Nucleus accumbens (tissue), 56 donors: Measurements from ENCODE around the gene ANKRD10.
"Not testable (repeated sequence)": the region's sequence is repeated elsewhere in the genome, so short reads cannot be mapped to it uniquely, and the experiment has no call there.

Source experiments
- DNase-seq, 56 donors: peaks; one replicate each; lab custom pipeline; 2025; lab: John Stamatoyannopoulos, UW

Gene ANKRD10

GRCh38 chr13:110915057-110915873 lies at the start of gene ANKRD10:
Gene ANKRD10, minus strand, starts transcription at chr13:110915069. Its CDS starts 135 bp downstream, at chr13:110914934.
- peak; percentile 86 to 100 (median 98) for DNase-seq

DNA sequence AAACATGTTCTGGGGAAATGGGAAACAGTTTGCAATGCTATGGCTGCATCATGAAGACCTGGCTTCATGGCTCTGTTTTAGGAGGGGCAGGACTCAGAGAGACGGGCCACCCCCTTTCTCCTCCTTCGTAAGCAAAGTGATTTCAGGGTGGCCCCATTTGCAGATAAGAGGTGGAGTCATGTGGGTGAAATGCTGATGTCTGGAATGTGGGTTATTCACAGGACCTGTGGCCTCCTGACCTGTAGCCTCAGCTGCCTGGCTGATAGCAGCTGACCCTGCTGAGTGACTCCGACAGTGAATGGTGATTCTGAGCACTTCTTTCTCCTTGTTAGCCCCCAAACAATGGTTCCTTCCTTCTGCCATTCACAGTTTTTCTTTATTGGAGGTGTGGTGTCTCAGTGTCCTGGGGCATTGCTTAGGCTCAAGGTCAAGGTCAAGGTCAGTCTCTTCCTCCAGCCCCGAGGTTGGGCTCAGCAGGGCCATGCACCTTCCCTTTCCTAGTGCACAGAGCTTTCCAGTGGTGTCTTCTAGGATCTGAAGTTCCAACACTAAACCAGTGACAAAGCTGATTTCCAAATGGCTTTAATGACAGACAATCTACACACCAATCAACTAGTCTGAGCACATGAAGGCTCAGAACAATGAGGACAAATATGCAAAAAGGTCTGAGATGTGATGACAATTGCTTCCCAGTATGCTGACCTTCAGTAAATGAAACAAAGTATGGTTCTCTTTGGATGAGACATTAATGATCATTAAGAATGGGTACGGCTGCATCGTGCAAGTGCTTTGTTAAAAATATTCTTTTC lies 49.6 kb upstream of the ANKRD10 start:
- DNase-seq = no peak

- no peak for DNase-seq
Measured at GRCh38 chr13:110963554-110963970, 48.7 kb upstream of the ANKRD10 start.

GRCh38 chr13:110961959-110962358 lies 47.1 kb upstream of the ANKRD10 start:
- DNase-seq = no peak

GRCh38 chr13:110960204-110960603 lies 45.3 kb upstream of the ANKRD10 start:
- no peak for DNase-seq

- no peak for DNase-seq
Measured at GRCh38 chr13:110957931-110958330, 43.1 kb upstream of the ANKRD10 start.

DNA sequence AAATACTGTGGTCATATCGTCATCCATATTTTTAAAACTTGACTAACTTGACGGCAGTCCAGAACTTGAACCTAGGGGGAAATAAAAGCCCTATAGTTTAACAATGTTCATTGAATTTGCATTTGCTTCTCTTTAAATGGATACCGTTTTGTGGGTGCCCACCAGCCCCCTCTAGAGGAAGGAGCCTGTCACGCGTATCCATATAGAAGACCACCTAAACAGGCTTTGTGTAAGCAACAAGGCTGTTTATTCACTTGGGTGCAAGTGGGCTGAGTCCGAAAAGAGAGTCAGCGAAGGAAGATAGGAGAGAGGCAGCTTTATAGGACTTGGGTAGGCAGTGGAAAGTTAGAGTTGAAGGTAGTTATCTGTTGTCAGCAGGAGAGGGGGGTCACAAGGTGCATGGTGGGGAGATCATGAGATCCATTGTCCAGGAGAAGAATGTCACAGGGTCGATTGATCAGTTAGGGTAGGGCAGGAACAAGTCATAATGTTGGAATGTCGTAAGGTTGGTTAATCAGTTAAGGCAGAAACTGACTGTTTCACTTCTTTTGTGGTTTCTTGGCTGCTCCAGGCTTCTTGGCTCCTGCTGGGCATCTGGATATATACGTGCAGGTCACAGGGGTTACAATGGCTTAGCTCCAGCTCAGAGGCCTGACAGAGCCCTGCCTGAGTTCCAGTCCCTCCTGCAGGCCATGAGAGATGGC lies 42.5 kb upstream of the ANKRD10 start:
- DNase-seq = no peak

- DNase-seq = not testable (repeated sequence)
Measured at GRCh38 chr13:110956216-110956615, 41.3 kb upstream of the ANKRD10 start.

DNA sequence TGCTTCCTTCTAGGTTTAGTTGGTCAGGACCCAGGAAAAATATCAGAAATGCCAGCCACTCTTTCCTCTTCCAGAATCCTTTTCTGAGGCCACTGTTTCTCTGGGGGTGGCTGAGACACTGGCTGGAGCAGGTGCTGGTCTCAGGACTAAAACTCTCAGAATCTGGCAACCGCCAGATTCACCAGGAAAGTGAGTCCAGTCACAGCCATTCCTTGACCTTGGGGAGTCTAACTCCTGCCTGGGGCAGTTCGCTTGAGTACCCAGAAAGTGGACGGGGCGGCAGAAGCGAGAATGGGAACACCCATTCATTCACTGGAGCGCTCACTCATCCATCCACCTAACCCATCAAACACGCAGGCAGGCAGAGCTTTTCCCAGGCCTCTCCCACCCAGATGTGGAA lies 40.7 kb upstream of the ANKRD10 start:
- not testable (repeated sequence) for DNase-seq

- not testable (repeated sequence) for DNase-seq
Measured at GRCh38 chr13:110955072-110955503, 40.2 kb upstream of the ANKRD10 start.

DNA sequence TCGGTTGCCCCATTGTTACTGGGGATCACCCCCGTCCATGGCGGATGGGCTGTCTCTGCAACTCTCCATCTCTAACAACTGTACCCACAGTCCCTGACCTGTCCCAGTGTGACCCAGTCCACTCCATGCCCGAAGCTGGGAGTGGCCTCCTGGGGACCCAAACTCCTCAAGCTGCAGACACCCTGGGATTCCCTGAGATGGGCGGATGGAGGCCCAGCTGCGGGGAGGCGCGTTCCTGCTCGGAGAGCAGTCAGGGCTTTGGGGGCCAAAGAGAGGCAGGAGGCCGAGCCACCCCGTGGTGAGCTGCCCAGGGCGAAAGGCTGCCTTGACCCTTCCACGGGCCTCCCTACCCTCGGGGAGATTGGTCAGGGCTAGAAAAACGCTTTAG lies 39.7 kb upstream of the ANKRD10 start:
- DNase-seq = not testable (repeated sequence)

GRCh38 chr13:110953833-110954532 lies 39.1 kb upstream of the ANKRD10 start:
- no peak for DNase-seq

DNA sequence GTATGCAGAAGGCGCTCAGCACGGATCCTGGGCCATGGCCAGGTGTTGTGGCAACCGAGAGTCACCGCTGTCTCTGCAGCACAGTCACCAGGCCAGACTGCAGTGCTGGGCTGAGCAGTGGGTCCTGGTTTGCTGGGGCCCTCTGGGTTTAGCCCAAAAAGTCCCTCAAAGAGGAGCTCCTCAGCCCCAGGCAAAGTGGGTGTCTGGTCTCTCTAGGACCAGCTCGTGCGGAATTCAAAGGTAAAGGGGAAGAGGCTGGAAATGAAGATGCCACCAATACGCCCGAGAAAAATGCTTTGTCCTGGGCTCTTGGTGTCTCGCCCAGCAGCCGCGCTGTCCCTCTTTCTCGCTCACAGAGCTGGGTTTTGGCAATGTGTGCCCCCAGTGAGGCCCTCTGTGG lies 38.5 kb upstream of the ANKRD10 start:
- no peak for DNase-seq

- not testable (repeated sequence) for DNase-seq
Measured at GRCh38 chr13:110952135-110952534, 37.3 kb upstream of the ANKRD10 start.

- no peak for DNase-seq
Measured at GRCh38 chr13:110950819-110951570, 36.1 kb upstream of the ANKRD10 start.

DNA sequence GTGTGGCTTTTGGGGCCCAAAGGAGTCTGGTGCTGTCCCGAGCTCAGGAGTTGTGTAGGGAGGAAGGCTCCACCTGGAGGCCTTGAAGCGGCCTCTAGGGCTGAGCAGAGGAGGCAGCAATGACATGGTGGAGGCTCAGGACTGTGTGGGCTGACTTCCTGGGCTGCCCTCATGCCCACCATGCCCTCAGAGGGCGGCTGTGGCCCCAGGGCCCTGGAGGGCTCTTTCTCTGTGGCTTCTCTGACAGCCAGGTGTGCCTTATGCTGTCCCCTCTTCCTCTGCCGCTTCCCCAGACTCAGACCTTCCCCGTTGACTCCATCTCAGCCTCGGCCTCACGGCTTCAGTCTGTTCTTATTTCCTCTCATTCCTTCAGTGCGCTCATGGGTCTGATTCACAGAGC lies 35.5 kb upstream of the ANKRD10 start:
- no peak for DNase-seq

- DNase-seq = no peak
Measured at GRCh38 chr13:110949628-110950027, 34.8 kb upstream of the ANKRD10 start.

- no peak for DNase-seq
Measured at GRCh38 chr13:110949116-110949515, 34.2 kb upstream of the ANKRD10 start.

DNA sequence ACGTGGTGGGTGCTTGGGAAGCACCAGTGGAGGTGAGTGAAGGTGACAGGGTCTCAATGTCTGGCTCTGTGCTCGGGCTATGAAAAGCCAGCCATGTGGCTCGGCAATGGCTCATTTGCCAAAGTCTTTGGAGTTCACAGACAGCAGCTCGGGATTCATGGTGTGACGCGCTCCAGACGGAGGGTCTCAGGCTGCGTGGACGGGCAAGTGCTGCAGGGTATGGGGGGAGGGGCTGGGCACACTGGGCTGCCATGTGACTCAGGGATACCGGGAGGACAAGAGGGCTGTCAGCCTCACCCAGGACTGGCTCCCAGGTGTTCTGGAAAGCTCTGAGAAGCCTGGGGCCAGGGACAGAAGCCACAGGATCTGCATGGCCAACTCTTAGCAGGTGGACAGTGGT lies 32.5 kb upstream of the ANKRD10 start:
- DNase-seq = not testable (repeated sequence)
